GM19468 (cell line): ENCODE results near the gene OPA3.

Experiments used
- ATAC-seq: cut with Tn5 transposase; IDR thresholded peaks from one replicate; pipeline ENCODE4 v1.9.1; 2021; ENCODE audit warnings: mild to moderate bottlenecking, moderate library complexity, moderate number of reproducible peaks; ENCODE audit not compliant: unreplicated experiment; ENCODE audit errors: extremely low read depth

OPA3 gene

GRCh38 chr19:45569619-45570421 is 14.8 kb downstream of the OPA3 start:
- no peak for ATAC-seq

DNA sequence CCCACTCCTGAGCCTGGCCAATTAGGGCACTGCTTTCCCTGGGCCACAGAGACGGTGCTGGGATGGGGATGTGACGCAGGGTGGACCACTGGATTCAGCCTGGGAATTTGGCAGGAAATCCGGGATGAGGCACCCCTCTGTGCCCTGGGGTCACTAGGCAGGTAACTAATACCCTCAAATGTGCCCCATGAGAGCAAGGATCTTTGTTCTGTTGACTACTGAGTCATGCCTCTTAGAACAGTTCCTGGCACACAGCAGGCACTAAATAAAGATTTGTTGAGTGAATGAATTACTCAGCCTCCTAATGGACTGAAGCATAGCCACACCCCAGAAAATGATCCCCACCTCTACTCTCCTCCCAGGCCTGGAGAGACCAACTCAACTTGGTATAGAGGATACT is 15.9 kb downstream of the OPA3 start:
- no peak for ATAC-seq

DNA sequence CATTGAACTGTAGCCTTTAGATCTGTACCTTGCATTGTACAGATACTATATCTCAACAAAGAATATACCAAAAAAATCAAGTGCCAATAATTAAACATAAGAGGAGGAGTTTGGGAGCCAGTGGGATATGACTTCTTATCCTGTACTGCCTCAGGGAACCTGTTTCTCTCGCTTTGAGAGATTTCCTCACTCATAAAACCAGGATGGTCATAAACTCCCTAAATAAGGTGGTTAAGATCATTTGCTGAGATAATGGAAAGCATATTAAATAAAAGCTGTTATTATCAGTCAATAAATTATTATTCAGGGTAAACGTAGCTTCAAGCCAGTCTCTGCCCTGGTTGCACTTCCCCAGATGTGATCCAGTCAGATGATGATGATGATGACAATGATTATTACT is 17.0 kb downstream of the OPA3 start:
- ATAC-seq: no peak

- ATAC-seq: no peak
These were observed 20.3 kb downstream of the OPA3 start for GRCh38 chr19:45564131-45564780.

- no peak for ATAC-seq
These were observed 23.9 kb downstream of the OPA3 start for GRCh38 chr19:45560686-45561085.

DNA sequence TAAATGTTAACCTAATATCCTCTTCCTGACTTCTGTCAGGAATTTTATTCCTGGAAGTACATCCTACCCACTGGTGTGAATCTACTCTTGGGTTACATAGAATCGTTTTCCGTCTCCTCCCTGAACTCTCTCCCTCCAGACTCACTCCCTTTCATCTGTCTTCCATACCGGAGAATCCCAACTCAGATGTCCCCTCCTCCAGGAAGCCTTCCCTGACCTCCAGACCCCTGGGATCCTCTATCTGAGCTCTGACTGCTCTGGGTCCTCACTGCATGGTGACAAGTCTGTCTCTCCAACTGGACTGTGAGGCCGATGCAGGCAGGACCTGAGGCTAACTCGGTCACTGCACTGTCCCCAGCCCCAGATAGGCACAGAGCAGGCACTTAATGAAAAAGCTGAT is 24.6 kb downstream of the OPA3 start:
- ATAC-seq: no peak

GRCh38 chr19:45558399-45558878 is 26.2 kb downstream of the OPA3 start:
- ATAC-seq: no peak

DNA sequence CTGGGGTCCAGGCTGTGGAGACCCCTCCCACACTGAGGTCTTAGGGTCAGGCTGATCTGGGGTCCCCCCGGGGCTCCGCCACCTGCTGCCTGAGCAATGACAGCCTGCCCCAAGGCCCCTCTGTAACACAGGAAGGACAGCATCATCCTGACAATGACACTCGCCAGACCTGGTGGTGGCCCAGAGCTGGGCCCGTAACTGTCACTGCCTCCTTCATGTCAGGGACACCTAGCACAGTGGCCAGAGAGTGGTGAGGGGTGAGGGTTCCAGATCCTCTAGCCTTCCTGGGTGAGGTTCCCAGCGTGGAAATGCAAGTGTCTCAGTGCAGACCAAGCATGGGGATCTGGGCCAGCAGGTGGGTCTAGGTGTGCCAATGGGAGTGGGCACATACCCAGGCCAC is 27.8 kb downstream of the OPA3 start:
- no peak for ATAC-seq

GRCh38 chr19:45554481-45554880 is 30.1 kb downstream of the OPA3 start:
- no peak for ATAC-seq

DNA sequence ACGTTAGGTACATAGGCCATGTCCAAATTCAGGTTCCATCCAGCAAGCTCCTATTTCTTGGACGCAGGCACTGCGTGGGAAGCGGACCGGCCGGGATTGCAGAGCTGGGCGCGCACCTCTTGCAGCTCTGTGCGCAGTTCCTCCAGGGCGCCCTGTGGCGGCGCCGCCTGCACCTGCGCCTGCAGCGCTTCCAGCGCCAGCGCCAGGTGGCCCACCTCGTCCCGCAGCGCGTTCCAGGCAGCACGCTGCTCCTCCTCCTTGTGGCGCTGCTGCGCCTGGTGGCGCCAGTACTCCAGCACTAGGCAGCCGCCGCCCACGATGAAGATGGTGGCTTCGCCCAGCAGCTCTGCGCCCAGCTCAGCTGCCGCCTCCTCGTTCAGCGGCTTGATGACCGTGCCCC is 31.1 kb downstream of the OPA3 start:
- no peak for ATAC-seq

DNA sequence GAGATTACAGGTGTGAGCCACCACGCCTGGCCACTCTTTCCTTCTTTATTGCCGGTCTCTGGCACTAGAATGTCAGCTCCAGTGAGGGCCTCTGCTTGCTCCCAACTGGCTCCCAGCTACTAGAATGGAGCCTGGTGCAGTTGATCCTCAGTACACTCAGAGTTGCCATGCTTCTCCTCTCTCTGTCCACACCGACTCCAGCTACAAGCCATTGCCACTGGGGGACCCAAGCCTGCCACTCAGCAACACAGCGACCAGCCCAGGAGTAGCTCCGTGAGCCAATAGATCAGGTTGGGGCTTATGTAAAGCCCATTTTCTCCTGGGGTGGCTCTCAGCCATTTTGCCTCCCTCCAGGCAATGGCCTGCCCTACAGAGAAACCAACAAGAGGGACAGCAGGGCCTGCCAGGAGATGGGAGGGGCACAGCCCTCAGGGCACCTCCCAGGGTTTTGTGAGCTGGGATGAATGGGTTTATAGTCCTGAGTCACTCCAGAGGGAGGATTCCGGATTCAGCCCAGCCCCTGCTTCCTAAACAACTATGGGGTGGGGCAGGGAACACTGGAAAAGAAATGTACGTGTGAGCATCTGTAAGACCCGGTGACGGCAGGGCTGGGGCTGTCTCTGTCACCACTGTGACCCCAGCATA is 36.5 kb downstream of the OPA3 start:
- no peak for ATAC-seq

DNA sequence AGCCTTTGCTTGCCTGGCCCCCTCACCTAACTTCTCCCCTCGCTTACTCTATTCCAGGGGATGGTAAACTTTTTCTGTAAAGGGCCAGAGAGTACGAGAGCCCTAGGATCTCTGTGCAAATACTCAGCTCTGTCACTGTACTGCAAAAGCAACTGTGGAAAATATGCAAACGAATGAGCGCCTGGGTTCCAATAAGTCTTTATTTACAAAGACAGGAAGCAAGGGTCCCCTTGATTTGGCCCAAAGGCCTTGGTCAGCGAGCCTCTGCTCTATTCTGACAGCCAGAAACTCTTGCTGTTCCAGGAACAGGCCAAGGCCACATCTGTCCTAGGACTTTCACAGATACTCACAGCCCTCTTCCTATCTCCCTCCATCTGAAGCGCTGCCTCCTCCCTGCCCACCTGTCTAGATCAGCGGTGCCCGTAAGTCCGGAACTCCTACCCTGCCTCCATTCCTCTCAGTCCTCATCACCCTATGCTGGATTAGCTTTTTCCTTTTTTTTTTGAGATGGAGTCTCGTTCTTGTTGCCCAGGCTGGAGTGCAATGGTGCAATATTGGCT is 37.3 kb downstream of the OPA3 start:
- no peak for ATAC-seq

DNA sequence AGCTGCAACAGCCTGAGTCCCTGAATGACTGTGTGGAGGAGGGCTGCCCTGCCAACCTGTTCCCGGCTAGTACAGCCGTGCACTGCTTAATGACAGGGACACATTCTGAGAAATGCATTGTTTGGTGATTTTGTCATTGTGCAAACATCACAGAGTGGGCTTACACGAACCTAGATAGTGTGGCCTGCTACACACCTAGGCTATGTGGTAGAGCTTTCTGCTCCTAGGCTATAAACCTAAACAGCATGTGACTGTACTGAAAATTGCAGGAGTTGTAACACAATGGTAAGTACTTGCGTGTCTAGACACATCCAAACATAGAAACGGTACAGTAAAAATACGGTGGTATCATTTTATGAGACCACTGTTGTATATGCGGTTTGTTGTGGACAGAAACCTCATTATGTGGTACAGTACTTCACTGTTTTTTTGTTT is 42.4 kb downstream of the OPA3 start:
- no peak for ATAC-seq

DNA sequence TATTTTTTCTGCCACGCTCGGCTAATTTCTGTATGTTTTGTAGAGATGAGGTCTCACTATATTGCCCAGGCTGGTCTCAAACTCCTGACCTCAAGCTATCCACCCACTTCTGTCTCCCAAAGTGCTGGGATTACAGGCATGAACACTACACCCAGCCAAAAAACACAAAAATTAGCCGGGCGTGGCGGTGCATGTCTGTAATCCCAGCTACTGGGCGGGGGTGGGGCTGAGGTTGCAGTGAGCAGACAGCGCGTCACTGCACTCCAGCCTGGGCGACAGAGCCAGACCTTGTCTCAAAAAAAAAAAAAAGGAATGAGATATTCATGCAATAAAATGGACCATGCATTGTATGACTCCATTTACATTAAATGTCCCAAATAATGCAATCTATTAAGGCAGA is 45.1 kb downstream of the OPA3 start:
- no peak for ATAC-seq

GRCh38 chr19:45531349-45531748 is 53.3 kb downstream of the OPA3 start:
- no peak for ATAC-seq

GRCh38 chr19:45529420-45529785 is 55.2 kb downstream of the OPA3 start:
- ATAC-seq: no peak

- ATAC-seq: no peak
These were observed 55.7 kb downstream of the OPA3 start for GRCh38 chr19:45528744-45529419.

DNA sequence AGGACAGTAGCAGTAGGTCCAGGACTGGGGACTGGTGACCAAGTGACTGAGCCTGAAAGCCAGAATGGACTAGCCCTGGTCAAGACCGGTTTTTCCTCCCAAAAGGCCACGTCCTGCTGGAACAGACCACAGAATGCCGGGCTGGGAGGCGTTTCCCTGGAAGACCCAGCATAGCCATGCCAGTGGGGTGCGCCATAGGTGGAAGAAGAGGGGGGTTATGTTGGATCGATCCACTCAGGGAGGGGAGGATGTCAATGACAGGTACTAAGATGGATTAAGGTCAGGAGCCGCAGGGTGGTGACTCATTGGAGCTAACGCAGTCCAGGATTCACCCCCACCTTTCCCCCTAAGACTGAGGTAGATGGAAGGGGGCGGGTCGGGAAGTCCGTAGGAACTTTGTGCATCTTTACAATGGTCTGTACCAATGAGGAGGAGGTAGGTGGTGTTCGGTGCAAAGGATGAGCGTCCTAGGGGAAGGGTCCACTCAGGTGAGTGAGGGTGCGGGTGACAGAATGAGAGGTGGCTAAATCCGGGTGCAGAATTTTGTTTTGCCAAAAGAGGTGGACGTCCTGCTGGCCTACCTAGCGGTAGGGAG is 56.4 kb downstream of the OPA3 start:
- no peak for ATAC-seq

- ATAC-seq: no peak
These were observed 56.9 kb downstream of the OPA3 start for GRCh38 chr19:45527731-45528130.

DNA sequence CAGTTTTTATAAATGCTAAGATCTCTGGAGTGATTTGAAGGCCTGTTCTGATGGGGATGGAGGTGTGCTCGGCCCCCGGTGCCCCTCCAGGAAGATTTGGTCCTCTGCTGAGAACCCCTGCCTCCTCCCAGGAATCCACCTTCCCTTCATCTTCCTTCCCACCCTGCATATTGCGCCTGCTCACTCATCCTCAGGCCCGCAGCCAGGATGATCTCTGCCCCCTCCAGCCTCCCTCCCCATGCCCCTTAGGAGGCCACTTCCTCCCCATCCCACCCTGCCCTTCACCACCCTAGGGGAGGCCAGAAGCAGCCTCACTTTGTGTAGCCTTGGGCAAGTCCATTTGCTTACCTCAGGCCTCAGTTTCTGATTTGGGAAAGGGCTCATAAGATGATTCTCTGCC is 57.6 kb downstream of the OPA3 start:
- no peak for ATAC-seq
